H1 (cell line): ENCODE results near the gene KCP. TPM values are rescaled to one million over a fixed set of nuclear protein-coding genes. Genes with fewer than 3 reads are reported as not detected.

ENCODE experiments used
- CTCF ChIA-PET: fragments of 300-600 bp; sonication (Branson Sonifier 250); formaldehyde crosslinking; loops from one replicate; lab custom pipeline; 2021; ENCODE audit not compliant: partially characterized antibody; lab: Charles Lee
- POLR2A ChIA-PET: fragments of 300-600 bp; sonication (Branson Sonifier 250); formaldehyde crosslinking; loops from one replicate; lab custom pipeline; 2021; ENCODE audit warnings: inconsistent platforms; ENCODE audit not compliant: partially characterized antibody; lab: Charles Lee
- DNase-seq, 2 experiments: peaks; one replicate each; pipeline versions ENCODE4 v3.0.0 to v3.0.0-alpha.2; 2010 to 2022; ENCODE audit warnings: low spot score in 2 of 2, low read depth in 1 of 2, mixed read lengths in 1 of 2
- FAIRE-seq: peaks from 2 replicates; lab custom pipeline; 2011; peaks lifted over from hg19 to GRCh38; lab: Jason Lieb, UNC
- H2AFZ ChIP-seq: 2 replicates; pipeline ENCODE4 v1.8.1; 2012; ENCODE audit warnings: low read length, inconsistent platforms
- H2AK5ac ChIP-seq: 2 replicates; pipeline ENCODE4 v1.6.1; 2013; ENCODE audit warnings: low read depth, low read length
- H2BK120ac ChIP-seq: replicated peaks from 2 replicates; pipeline ENCODE3; 2013; ENCODE audit warnings: low read depth, low read length, inconsistent platforms
- H2BK12ac ChIP-seq: 2 replicates; pipeline ENCODE4 v1.6.1; 2013; ENCODE audit warnings: low read depth, low read length
- H2BK15ac ChIP-seq: 2 replicates; pipeline ENCODE4 v1.6.1; 2013; ENCODE audit warnings: low read length
- H2BK20ac ChIP-seq: 2 replicates; pipeline ENCODE4 v1.6.1; 2013; ENCODE audit warnings: low read length
- H2BK5ac ChIP-seq: 2 replicates; pipeline ENCODE4 v1.6.1; 2013; ENCODE audit warnings: low read depth, low read length
- H3K14ac ChIP-seq: 2 replicates; pipeline ENCODE4 v1.6.1; 2013; ENCODE audit warnings: inconsistent platforms; ENCODE audit not compliant: insufficient read length
- H3K18ac ChIP-seq: 2 replicates; pipeline ENCODE4 v1.6.1; 2013; ENCODE audit warnings: low read length; ENCODE audit errors: extremely low read depth
- H3K23ac ChIP-seq: 2 replicates; pipeline ENCODE4 v1.6.1; 2013; ENCODE audit warnings: inconsistent platforms; ENCODE audit not compliant: insufficient read length
- H3K23me2 ChIP-seq: 2 replicates; pipeline ENCODE4 v1.6.1; 2013; ENCODE audit warnings: low read depth, low read length
- H3K27ac ChIP-seq: 2 replicates; pipeline ENCODE4 v1.6.1; 2011; ENCODE audit warnings: low read depth, low read length, inconsistent platforms
- H3K27me3 ChIP-seq, 4 experiments: replicated peaks in 1 of 4; 1 replicate in 1 of 4; 2 replicates in 3 of 4; pipeline versions ENCODE4 v1.6.1 to v1.8.1; 2011 to 2013; ENCODE audit warnings: low read length in 3 of 4, mild to moderate bottlenecking in 3 of 4, inconsistent platforms in 2 of 4, mixed read lengths in 2 of 4, moderate library complexity in 1 of 4; ENCODE audit not compliant: control insufficient read depth in 3 of 4, insufficient read depth in 3 of 4; ENCODE audit errors: extremely low read depth in 1 of 4
- H3K36me3 ChIP-seq, 4 experiments: 2 replicates each; pipeline versions ENCODE4 v1.6.1 to v1.8.1; 2011 to 2013; ENCODE audit warnings: mild to moderate bottlenecking in 4 of 4, low read length in 3 of 4, moderate library complexity in 2 of 4, control low read depth in 1 of 4, inconsistent platforms in 1 of 4; ENCODE audit not compliant: insufficient read depth in 4 of 4, control insufficient read depth in 2 of 4
- H3K4ac ChIP-seq: replicated peaks from 2 replicates; pipeline ENCODE3; 2013; ENCODE audit warnings: low read length, low read depth, mixed read lengths, inconsistent platforms; ENCODE audit not compliant: insufficient read length
- H3K4me1 ChIP-seq, 4 experiments: replicated peaks in 1 of 4; 1 replicate in 1 of 4; 2 replicates in 3 of 4; pipeline versions ENCODE4 v1.6.1 to v1.8.1; 2011 to 2013; ENCODE audit warnings: low read length in 3 of 4, inconsistent platforms in 2 of 4, mixed read lengths in 1 of 4; ENCODE audit not compliant: insufficient read depth in 4 of 4, control insufficient read depth in 3 of 4
- H3K4me2 ChIP-seq, 2 experiments: 2 replicates each; pipeline versions ENCODE4 v1.6.1 to v1.8.1; 2011 to 2013; ENCODE audit warnings: low read depth in 2 of 2, low read length in 2 of 2, control low read depth in 1 of 2, inconsistent platforms in 1 of 2, mild to moderate bottlenecking in 1 of 2; ENCODE audit not compliant: insufficient read depth in 1 of 2
- H3K4me3 ChIP-seq, 4 experiments: fragments of 200-600, 300-600 bp in 1 of 4; sonication (generic), shearing (Covaris generic), sonication (Bioruptor Twin) in 1 of 4; 2 replicates each; pipeline versions ENCODE4 v1.5.1 to v1.8.1; 2011 to 2016; ENCODE audit warnings: low read length in 4 of 4, low read depth in 3 of 4, control low read depth in 2 of 4, inconsistent platforms in 2 of 4, mild to moderate bottlenecking in 2 of 4, mixed read lengths in 1 of 4, moderate library complexity in 1 of 4; ENCODE audit not compliant: insufficient read depth in 2 of 4; ENCODE audit errors: extremely low read depth in 1 of 4
- H3K56ac ChIP-seq: replicated peaks from 2 replicates; pipeline ENCODE3; 2013; ENCODE audit warnings: low read depth, mild to moderate bottlenecking, mixed read lengths, low read length, inconsistent platforms; ENCODE audit not compliant: insufficient read length
- H3K79me1 ChIP-seq: 2 replicates; pipeline ENCODE4 v1.6.1; 2013; ENCODE audit warnings: low read depth, low read length, control low read depth
- H3K79me2 ChIP-seq, 2 experiments: 2 replicates each; pipeline versions ENCODE4 v1.6.1 to v1.8.1; 2012 to 2013; ENCODE audit warnings: low read length in 2 of 2, mild to moderate bottlenecking in 2 of 2, inconsistent platforms in 1 of 2; ENCODE audit not compliant: insufficient read depth in 2 of 2, control insufficient read depth in 1 of 2
- H3K9ac ChIP-seq, 4 experiments: replicated peaks in 1 of 4; 1 replicate in 1 of 4; 2 replicates in 3 of 4; pipeline versions ENCODE4 v1.6.1 to v1.8.1; 2011 to 2013; ENCODE audit warnings: low read depth in 3 of 4, low read length in 3 of 4, control low read depth in 2 of 4, mild to moderate bottlenecking in 2 of 4, moderate library complexity in 2 of 4, inconsistent platforms in 1 of 4; ENCODE audit errors: extremely low read depth in 1 of 4
- H3K9me3 ChIP-seq, 2 experiments: 2 replicates each; pipeline versions ENCODE4 v1.6.1 to v1.8.1; 2012 to 2013; ENCODE audit warnings: mild to moderate bottlenecking in 2 of 2, moderate library complexity in 2 of 2, control low read depth in 1 of 2, inconsistent platforms in 1 of 2, low read depth in 1 of 2, low read length in 1 of 2, mixed read lengths in 1 of 2; ENCODE audit not compliant: insufficient read depth in 2 of 2
- H4K20me1 ChIP-seq, 2 experiments: replicated peaks in 1 of 2; 2 replicates each; pipeline versions ENCODE3 to v1.8.1; 2011 to 2013; ENCODE audit warnings: inconsistent platforms in 2 of 2, low read length in 2 of 2, mild to moderate bottlenecking in 1 of 2; ENCODE audit not compliant: insufficient read depth in 2 of 2, control insufficient read depth in 1 of 2
- H4K5ac ChIP-seq: 2 replicates; pipeline ENCODE4 v1.6.1; 2013; ENCODE audit warnings: low read length, low read depth, mixed read lengths, inconsistent platforms; ENCODE audit not compliant: insufficient read length
- H4K8ac ChIP-seq: 2 replicates; pipeline ENCODE4 v1.8.0; 2013; ENCODE audit warnings: mild to moderate bottlenecking, moderate library complexity, low read length, inconsistent platforms; ENCODE audit not compliant: insufficient read depth; ENCODE audit errors: extremely low read depth
- H4K91ac ChIP-seq: replicated peaks from 2 replicates; pipeline ENCODE3; 2013; ENCODE audit warnings: low read length, mixed read lengths, inconsistent platforms; ENCODE audit not compliant: insufficient read length
- SP1 ChIP-seq: IDR thresholded peaks from 2 replicates; pipeline ENCODE4 v1.6.1; 2011; ENCODE audit warnings: low read depth, low read length
- WGBS, 2 experiments: shearing (Covaris generic) in 1 of 2; methylation state at CpG; one replicate each; pipeline versions ENCODE4 v1.1.6 to v1.1.7; 2013 to 2015; ENCODE audit warnings: low lambda C conversion rate in 2 of 2, mixed read lengths in 2 of 2, inconsistent platforms in 1 of 2, low coverage in 1 of 2, missing lambda C conversion rate in 1 of 2; ENCODE audit not compliant: insufficient replicate concordance in 2 of 2, insufficient coverage in 1 of 2, insufficient read length in 1 of 2; ENCODE audit errors: extremely low coverage in 1 of 2, missing lambda C conversion rate in 1 of 2; 5-methylcytosine and 5-hydroxymethylcytosine counted together
- polyA plus RNA-seq, 7 experiments: library from polyadenylated mRNA; depleted of rRNA in 3 of 7; stranded (reverse) in 5 of 7; unstranded in 2 of 7; fragments of >200 nt in 5 of 7; fragments of 200-250 nt in 2 of 7; gene quantifications; 1 replicate in 5 of 7; 2 replicates in 1 of 7; 4 replicates in 1 of 7; pipeline versions ENCODE4 v1.2.1 to v1.2.3, GENCODE V29; 2011 to 2013; ENCODE audit warnings: missing spikeins in 2 of 7, mixed read lengths in 2 of 7
- total RNA-seq: library from RNA; stranded (reverse); fragmentation: NEBNext Ultra II Directional; extraction: Animal tissue kit (Norgen Biotek cat#: 25700); gene quantifications from 2 replicates; pipeline ENCODE4 v1.2.1, GENCODE V29; 2021

KCP gene
- total and polyA plus RNA-seq, 2 of the 8 experiments (the other 6 are each of a cell fraction or from before 2014, with no cell fraction given) = 1.3 to 2.0 TPM

GRCh38 chr7:128826916-128827247 is 83.6 kb downstream of the KCP start:
- WGBS, 2 experiments = 75% methylated on average over 1 of the region's 1 CpG; no CpG with 5 or more reads in 1 of the 2 experiments
- POLR2A ChIA-PET = interaction anchor here (0.7 to 1.4 kb wide), 3 partner anchors 17 to 71 kb away, joined by 3 read pairs; no protein-coding TSS in a partner anchor

More at GRCh38 chr7:128826916-128827247, 83.6 kb downstream of the KCP start:
- H4K20me1 ChIP-seq = no peaks in the 10 kb centered on the region
- no peak overlapping the region for H3K56ac ChIP-seq
- no peaks in the 10 kb centered on the region for H3K9me3 ChIP-seq
- no peak for TF ChIP-seq SP1
- no peak overlapping the region for H3K4me2 ChIP-seq
- no peak for DNase-seq
- H3K79me1 ChIP-seq = no peaks in the 10 kb centered on the region
- H2BK12ac ChIP-seq = no peak overlapping the region; the same call in 1 of the 2 replicates
- CTCF ChIA-PET = interaction anchor here (0.7 to 3.2 kb wide), 13 partner anchors 9 to 365 kb away, joined by 3 to 12 read pairs (median 5); no protein-coding TSS in a partner anchor
- H3K4me1 ChIP-seq = peaks cover 3 to 33% (median 16%) of the 10 kb centered on the region in 4 experiments
- H4K5ac ChIP-seq = no peak overlapping the region
- H2BK20ac ChIP-seq = no peak overlapping the region
- no peak overlapping the region for H2AK5ac ChIP-seq
- H2BK120ac ChIP-seq = no peak overlapping the region
- no peak overlapping the region for H3K14ac ChIP-seq
- peaks cover 14% of the 10 kb centered on the region for H3K23me2 ChIP-seq
- no peak overlapping the region; the same call in 1 of the 2 replicates for H2BK15ac ChIP-seq
- H4K8ac ChIP-seq = no peak overlapping the region
- H2BK5ac ChIP-seq = 0 out of 2 replicates have a peak overlapping the region, but pooled peaks have one; percentile 28
- H3K23ac ChIP-seq = no peak overlapping the region
- no peak overlapping the region for H3K27ac ChIP-seq
- no peak overlapping the region for H3K9ac ChIP-seq
- no peaks in the 10 kb centered on the region for H3K36me3 ChIP-seq
- no peak overlapping the region for H4K91ac ChIP-seq
- peaks cover 8 to 27% (median 27%) of the 10 kb centered on the region in 4 experiments; a peak in 6 of 7 replicates for H3K27me3 ChIP-seq
- no peak for FAIRE-seq
- H3K4me3 ChIP-seq = no peak overlapping the region
- no peaks in the 10 kb centered on the region for H3K79me2 ChIP-seq
- H3K4ac ChIP-seq = no peak overlapping the region
- H2AFZ ChIP-seq = no peak overlapping the region
- H3K18ac ChIP-seq = no peak overlapping the region

Other genes starting within 250 kb of the KCP start
- gene GARIN1A, start 238.4 kb downstream of the KCP start, total RNA-seq = 0.29 and 0.34 TPM in 2 replicates
- 0.03 TPM in 1 of 2 replicates, not detected in the other for gene GARIN1A, start 238.4 kb downstream of the KCP start, polyA plus RNA-seq (2011; rRNA removed)
- 169 and 170 TPM in 2 replicates for gene CALU, start 171.3 kb downstream of the KCP start, total RNA-seq
- gene CALU, start 171.3 kb downstream of the KCP start, polyA plus RNA-seq (2011; rRNA removed) = 36.2 and 67.2 TPM in 2 replicates
- gene OPN1SW, start 134.9 kb downstream of the KCP start, total RNA-seq = not detected in 2 replicates
- gene OPN1SW, start 134.9 kb downstream of the KCP start, polyA plus RNA-seq (2011; rRNA removed) = not detected in 2 replicates
- gene CCDC136, start 118.7 kb downstream of the KCP start, total RNA-seq = 43.7 and 47.7 TPM in 2 replicates
- gene CCDC136, start 118.7 kb downstream of the KCP start, polyA plus RNA-seq (2011; rRNA removed) = 35.6 and 36.2 TPM in 2 replicates
- gene FLNC, start 80.3 kb downstream of the KCP start, total RNA-seq = 10.7 and 12.0 TPM in 2 replicates
- gene FLNC, start 80.3 kb downstream of the KCP start, polyA plus RNA-seq (2011; rRNA removed) = 1.9 and 3.3 TPM in 2 replicates
- gene ATP6V1F, start 47.9 kb downstream of the KCP start, total RNA-seq = 104 TPM in 2 replicates
- gene ATP6V1F, start 47.9 kb downstream of the KCP start, polyA plus RNA-seq (2011; rRNA removed) = 318 and 344 TPM in 2 replicates
- 0.28 and 0.75 TPM in 2 replicates for gene IRF5, start 27.2 kb upstream of the KCP start, total RNA-seq
- 1.1 and 1.5 TPM in 2 replicates for gene IRF5, start 27.2 kb upstream of the KCP start, polyA plus RNA-seq (2011; rRNA removed)
- gene TNPO3, start 144.4 kb upstream of the KCP start, total RNA-seq = 99.2 and 100 TPM in 2 replicates
- gene TNPO3, start 144.4 kb upstream of the KCP start, polyA plus RNA-seq (2011; rRNA removed) = 54.1 and 67.6 TPM in 2 replicates
- gene TSPAN33, start 234.0 kb upstream of the KCP start, total RNA-seq = 47.1 TPM in 2 replicates
- gene TSPAN33, start 234.0 kb upstream of the KCP start, polyA plus RNA-seq (2011; rRNA removed) = 42.8 and 46.6 TPM in 2 replicates